Measurements from ENCODE around the gene LMO3.
"Not testable (repeated sequence)": the region's sequence is repeated elsewhere in the genome, so short reads cannot be mapped to it uniquely, and the experiment has no call there.

LMO3 gene

GRCh38 chr12:16537652-16538051 lies 68.3 kb downstream of the LMO3 start:
- not testable (repeated sequence) for DNase-seq

GRCh38 chr12:16531621-16532020 lies 74.3 kb downstream of the LMO3 start:
- DNase-seq: no peak

- no peak for DNase-seq
Measured at GRCh38 chr12:16530268-16530850, 75.6 kb downstream of the LMO3 start.

GRCh38 chr12:16526693-16527092 lies 79.3 kb downstream of the LMO3 start:
- no peak for DNase-seq

DNA sequence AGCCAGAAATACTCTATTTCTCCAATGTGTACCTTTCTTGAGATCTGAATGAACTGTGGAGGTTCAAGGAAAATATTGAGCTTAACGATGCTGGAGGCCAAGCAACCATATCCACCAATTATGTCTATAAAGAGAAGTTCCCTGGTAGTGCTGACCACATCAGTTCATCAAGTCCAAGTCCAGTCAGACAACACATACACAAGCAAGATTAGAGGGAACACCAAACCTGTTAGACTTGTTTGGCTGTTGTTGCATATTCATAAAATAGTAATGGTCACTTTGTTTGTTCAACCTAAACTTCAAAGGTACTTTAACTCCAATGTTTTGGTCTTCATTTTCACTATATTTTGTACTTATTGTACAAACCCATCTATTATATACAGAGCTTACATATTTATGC lies 81.6 kb downstream of the LMO3 start:
- no peak for DNase-seq

DNA sequence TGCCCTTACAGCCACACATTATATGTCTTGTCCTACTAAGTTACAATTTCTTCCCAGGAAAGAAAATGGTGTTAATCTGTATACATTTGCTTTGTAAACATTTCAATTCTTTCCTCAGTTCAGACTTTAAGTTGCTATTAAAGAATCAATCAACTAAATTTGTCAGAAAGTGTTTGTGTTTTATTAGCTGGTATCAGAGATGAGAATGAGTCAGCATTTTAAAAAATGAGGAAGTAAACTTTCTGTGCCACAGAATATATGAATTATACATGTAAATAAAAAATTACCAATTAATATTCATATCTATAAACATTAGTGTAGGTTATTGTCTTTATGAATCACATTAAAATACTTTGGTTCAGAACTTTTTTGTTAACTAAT lies 82.0 kb downstream of the LMO3 start:
- DNase-seq: no peak

- no peak for DNase-seq
Measured at GRCh38 chr12:16523284-16523950, 82.5 kb downstream of the LMO3 start.

GRCh38 chr12:16520328-16520727 lies 85.6 kb downstream of the LMO3 start:
- no peak for DNase-seq

- DNase-seq: no peak
Measured at GRCh38 chr12:16515666-16516065, 90.3 kb downstream of the LMO3 start.

- no peak for DNase-seq
Measured at GRCh38 chr12:16513231-16513630, 92.7 kb downstream of the LMO3 start.

- no peak for DNase-seq
Measured at GRCh38 chr12:16509411-16509810, 96.6 kb downstream of the LMO3 start.

- no peak for DNase-seq
Measured at GRCh38 chr12:16506394-16506793, 99.6 kb downstream of the LMO3 start.

DNA sequence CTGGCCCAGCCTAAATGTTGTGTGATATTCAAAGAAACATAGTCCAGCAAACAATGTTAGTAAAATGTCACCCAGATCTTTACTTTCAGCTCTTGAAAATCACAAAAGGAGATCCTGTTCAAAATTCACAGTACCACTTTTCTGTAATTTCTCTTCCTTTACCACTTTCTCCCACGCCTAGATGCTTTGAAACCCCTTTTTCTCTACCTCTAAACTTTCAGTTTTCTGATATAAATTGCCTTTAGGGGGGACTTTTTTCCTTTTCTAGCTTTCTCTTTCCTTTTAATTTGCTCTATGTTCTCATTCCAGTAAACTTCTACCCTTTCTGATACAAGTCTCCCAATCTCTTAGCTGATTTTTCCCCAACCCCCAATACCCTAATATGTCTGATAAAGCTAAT lies 101.8 kb downstream of the LMO3 start:
- no peak for DNase-seq

- no peak for DNase-seq
Measured at GRCh38 chr12:16499611-16500010, 106.4 kb downstream of the LMO3 start.

Data from activated CD4-positive, alpha-beta T cell treated with anti-CD3 and anti-CD28 coated beads for 1 hour (primary cell).